ENCODE data around the gene POLR1D.

GRCh38 chr13:27661017-27661416, 39.3 kb downstream of the POLR1D start:
- TF ChIP-seq CTCF (IDR thresholded peaks at IDR 0.05; ENCODE audit: borderline replicate concordance, extremely low read depth, low read length, poor library complexity, severe bottlenecking) = no peak
- no peak for TF ChIP-seq EZH2 (IDR thresholded peaks at IDR 0.05; ENCODE audit: borderline replicate concordance, low read depth, low read length, severe bottlenecking)
